ENCODE measurements around the gene CRTC1.
A peak's percentile ranks its signal among the peaks of the same experiment; 100 is the strongest.

Gene CRTC1

GRCh38 chr19:18759995-18760426 is 76.5 kb downstream of the CRTC1 start:
- H3K9ac ChIP-seq (ENCODE audit: low read depth in 1 of 2, low read length in 2 of 2) = no peak overlapping the region
- H3K4me3 ChIP-seq (ENCODE audit: low read length in 2 of 2) = no peak overlapping the region
- peaks cover 12 to 18% of the 10 kb centered on the region in 2 donors for H3K4me1 ChIP-seq (ENCODE audit: control insufficient read depth in 2 of 2, insufficient read depth in 2 of 2, low read length in 2 of 2)
- H3K27me3 ChIP-seq (ENCODE audit: control insufficient read depth in 2 of 2, insufficient read depth in 2 of 2, low read length in 2 of 2) = no peaks in the 10 kb centered on the region
- H3K27ac ChIP-seq (ENCODE audit: low read depth in 2 of 2, low read length in 2 of 2) = no peak overlapping the region
- H3K36me3 ChIP-seq (ENCODE audit: control insufficient read depth in 2 of 2, insufficient read depth in 2 of 2, low read length in 2 of 2) = no peaks in the 10 kb centered on the region
- H3K9me3 ChIP-seq (ENCODE audit: control insufficient read depth in 2 of 2, low read length in 2 of 2) = no peaks in the 10 kb centered on the region

GRCh38 chr19:18760440-18761383 is 77.2 kb downstream of the CRTC1 start:
- Histone ChIP-seq H3K9me3 (ENCODE audit: control insufficient read depth in 2 of 2, low read length in 2 of 2) (no peaks in the 10 kb centered on the region), H3K27me3 (ENCODE audit: control insufficient read depth in 2 of 2, insufficient read depth in 2 of 2, low read length in 2 of 2) (no peaks in the 10 kb centered on the region), H3K9ac (ENCODE audit: low read depth in 1 of 2, low read length in 2 of 2) (no peak overlapping the region), H3K27ac (ENCODE audit: low read depth in 2 of 2, low read length in 2 of 2) (no peak overlapping the region), H3K4me1 (ENCODE audit: control insufficient read depth in 2 of 2, insufficient read depth in 2 of 2, low read length in 2 of 2) (peaks cover 12 to 23% of the 10 kb centered on the region in 2 donors), H3K4me3 (ENCODE audit: low read length in 2 of 2) (no peak overlapping the region), H3K36me3 (ENCODE audit: control insufficient read depth in 2 of 2, insufficient read depth in 2 of 2, low read length in 2 of 2) (no peaks in the 10 kb centered on the region)

GRCh38 chr19:18761531-18762110 is 78.1 kb downstream of the CRTC1 start:
- no peaks in the 10 kb centered on the region for H3K27me3 ChIP-seq (ENCODE audit: control insufficient read depth in 2 of 2, insufficient read depth in 2 of 2, low read length in 2 of 2)
- H3K4me1 ChIP-seq (ENCODE audit: control insufficient read depth in 2 of 2, insufficient read depth in 2 of 2, low read length in 2 of 2) = peaks cover 12 to 23% of the 10 kb centered on the region in 2 donors
- H3K4me3 ChIP-seq (ENCODE audit: low read length in 2 of 2) = no peak overlapping the region
- H3K9ac ChIP-seq (ENCODE audit: low read depth in 1 of 2, low read length in 2 of 2) = peak overlapping the region in 1 of 2 donors; percentile 26
- peak overlapping the region; percentile 23 to 34 for H3K27ac ChIP-seq (ENCODE audit: low read depth in 2 of 2, low read length in 2 of 2)
- H3K9me3 ChIP-seq (ENCODE audit: control insufficient read depth in 2 of 2, low read length in 2 of 2) = no peaks in the 10 kb centered on the region
- H3K36me3 ChIP-seq (ENCODE audit: control insufficient read depth in 2 of 2, insufficient read depth in 2 of 2, low read length in 2 of 2) = no peaks in the 10 kb centered on the region

- H3K27me3 ChIP-seq (ENCODE audit: control insufficient read depth in 2 of 2, insufficient read depth in 2 of 2, low read length in 2 of 2) = no peaks in the 10 kb centered on the region
- peak overlapping the region in 1 of 2 donors; percentile 39 for H3K9ac ChIP-seq (ENCODE audit: low read depth in 1 of 2, low read length in 2 of 2)
- H3K9me3 ChIP-seq (ENCODE audit: control insufficient read depth in 2 of 2, low read length in 2 of 2) = no peaks in the 10 kb centered on the region
- H3K36me3 ChIP-seq (ENCODE audit: control insufficient read depth in 2 of 2, insufficient read depth in 2 of 2, low read length in 2 of 2) = no peaks in the 10 kb centered on the region
- no peak overlapping the region for H3K4me3 ChIP-seq (ENCODE audit: low read length in 2 of 2)
- H3K27ac ChIP-seq (ENCODE audit: low read depth in 2 of 2, low read length in 2 of 2) = peak overlapping the region; percentile 23 to 34
- peaks cover 12 to 23% of the 10 kb centered on the region in 2 donors for H3K4me1 ChIP-seq (ENCODE audit: control insufficient read depth in 2 of 2, insufficient read depth in 2 of 2, low read length in 2 of 2)
These were observed 78.9 kb downstream of the CRTC1 start for GRCh38 chr19:18762125-18763023.

- no peak overlapping the region for H3K9ac ChIP-seq (ENCODE audit: low read depth in 1 of 2, low read length in 2 of 2)
- no peaks in the 10 kb centered on the region for H3K36me3 ChIP-seq (ENCODE audit: control insufficient read depth in 2 of 2, insufficient read depth in 2 of 2, low read length in 2 of 2)
- no peak overlapping the region for H3K4me3 ChIP-seq (ENCODE audit: low read length in 2 of 2)
- H3K27ac ChIP-seq (ENCODE audit: low read depth in 2 of 2, low read length in 2 of 2) = no peak overlapping the region
- no peaks in the 10 kb centered on the region for H3K9me3 ChIP-seq (ENCODE audit: control insufficient read depth in 2 of 2, low read length in 2 of 2)
- H3K4me1 ChIP-seq (ENCODE audit: control insufficient read depth in 2 of 2, insufficient read depth in 2 of 2, low read length in 2 of 2) = peaks cover 12 to 24% of the 10 kb centered on the region in 2 donors
- H3K27me3 ChIP-seq (ENCODE audit: control insufficient read depth in 2 of 2, insufficient read depth in 2 of 2, low read length in 2 of 2) = no peaks in the 10 kb centered on the region
These were observed 80.5 kb downstream of the CRTC1 start for GRCh38 chr19:18763674-18764590.

GRCh38 chr19:18764591-18765051 is 81.1 kb downstream of the CRTC1 start:
- Histone ChIP-seq H3K4me1 (ENCODE audit: control insufficient read depth in 2 of 2, insufficient read depth in 2 of 2, low read length in 2 of 2) (peaks cover 12 to 26% of the 10 kb centered on the region in 2 donors), H3K9me3 (ENCODE audit: control insufficient read depth in 2 of 2, low read length in 2 of 2) (no peaks in the 10 kb centered on the region), H3K27me3 (ENCODE audit: control insufficient read depth in 2 of 2, insufficient read depth in 2 of 2, low read length in 2 of 2) (no peaks in the 10 kb centered on the region), H3K9ac (ENCODE audit: low read depth in 1 of 2, low read length in 2 of 2) (no peak overlapping the region), H3K36me3 (ENCODE audit: control insufficient read depth in 2 of 2, insufficient read depth in 2 of 2, low read length in 2 of 2) (no peaks in the 10 kb centered on the region), H3K4me3 (ENCODE audit: low read length in 2 of 2) (no peak overlapping the region), H3K27ac (ENCODE audit: low read depth in 2 of 2, low read length in 2 of 2) (peak overlapping the region in 1 of 2 donors; percentile 16)

GRCh38 chr19:18765224-18765623 is 81.7 kb downstream of the CRTC1 start:
- Histone ChIP-seq H3K36me3 (ENCODE audit: control insufficient read depth in 2 of 2, insufficient read depth in 2 of 2, low read length in 2 of 2) (no peaks in the 10 kb centered on the region), H3K27me3 (ENCODE audit: control insufficient read depth in 2 of 2, insufficient read depth in 2 of 2, low read length in 2 of 2) (no peaks in the 10 kb centered on the region), H3K9me3 (ENCODE audit: control insufficient read depth in 2 of 2, low read length in 2 of 2) (no peaks in the 10 kb centered on the region), H3K4me1 (ENCODE audit: control insufficient read depth in 2 of 2, insufficient read depth in 2 of 2, low read length in 2 of 2) (peaks cover 12 to 26% of the 10 kb centered on the region in 2 donors), H3K27ac (ENCODE audit: low read depth in 2 of 2, low read length in 2 of 2) (peak overlapping the region in 1 of 2 donors; percentile 16), H3K4me3 (ENCODE audit: low read length in 2 of 2) (no peak overlapping the region), H3K9ac (ENCODE audit: low read depth in 1 of 2, low read length in 2 of 2) (no peak overlapping the region)

GRCh38 chr19:18768046-18768771 is 84.7 kb downstream of the CRTC1 start:
- Histone ChIP-seq H3K4me3 (ENCODE audit: low read length in 2 of 2) (no peak overlapping the region), H3K27ac (ENCODE audit: low read depth in 2 of 2, low read length in 2 of 2) (no peak overlapping the region), H3K27me3 (ENCODE audit: control insufficient read depth in 2 of 2, insufficient read depth in 2 of 2, low read length in 2 of 2) (no peaks in the 10 kb centered on the region), H3K9ac (ENCODE audit: low read depth in 1 of 2, low read length in 2 of 2) (no peak overlapping the region), H3K4me1 (ENCODE audit: control insufficient read depth in 2 of 2, insufficient read depth in 2 of 2, low read length in 2 of 2) (peaks cover 4 to 13% of the 10 kb centered on the region in 2 donors), H3K9me3 (ENCODE audit: control insufficient read depth in 2 of 2, low read length in 2 of 2) (no peaks in the 10 kb centered on the region), H3K36me3 (ENCODE audit: control insufficient read depth in 2 of 2, insufficient read depth in 2 of 2, low read length in 2 of 2) (no peaks in the 10 kb centered on the region)

Data from mucosa of rectum (tissue), 2 donors.